Stimulated activated CD4-positive, alpha-beta T cell treated with anti-CD3 and anti-CD28 coated beads, Interleukin-4, amount 100 ng/mL, for 1 hour (primary cell): ENCODE measurements around the gene HGD.
"Not testable (repeated sequence)": the region's sequence is repeated elsewhere in the genome, so short reads cannot be mapped to it uniquely, and the experiment has no call there.

Experiments
- DNase-seq: peaks from one replicate; pipeline ENCODE4 v3.0.0-alpha.2; 2020

Gene HGD

DNA sequence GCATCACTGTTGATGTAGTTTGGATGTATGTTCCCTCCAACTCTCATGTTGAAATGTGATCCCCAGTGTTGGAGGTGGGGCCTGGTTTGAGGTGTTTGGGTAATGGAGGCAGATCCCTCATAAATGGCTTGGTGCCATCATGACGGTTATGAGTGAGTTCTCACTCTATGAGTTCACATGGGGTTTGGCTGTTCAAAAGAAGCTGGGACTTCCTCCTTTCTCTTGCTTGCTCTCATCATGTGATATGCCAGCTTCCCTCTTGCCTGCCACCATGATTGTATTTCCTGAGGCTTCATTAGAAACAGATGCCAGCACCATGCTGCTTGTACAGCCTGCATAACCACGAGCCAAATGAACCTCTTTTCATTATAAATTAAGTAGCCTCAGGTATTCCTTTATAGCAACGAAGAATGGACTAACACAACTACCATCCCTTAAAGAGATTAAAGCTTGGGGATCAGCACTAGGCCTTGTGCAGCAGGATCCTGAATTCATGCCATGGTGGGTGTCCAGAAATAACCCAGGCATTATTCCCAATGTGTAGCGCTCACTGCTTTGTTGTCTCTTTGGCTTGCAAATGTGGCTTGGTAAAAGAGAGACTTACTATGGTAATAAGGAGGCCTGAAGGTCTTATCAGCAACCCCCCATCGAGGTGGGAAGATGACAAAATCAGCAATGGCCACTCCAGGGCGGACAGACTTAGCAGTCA, 44.0 kb downstream of the HGD start:
- no peak for DNase-seq

- no peak for DNase-seq
Measured at GRCh38 chr3:120636795-120637401, 45.1 kb downstream of the HGD start.

GRCh38 chr3:120634539-120634938, 47.5 kb downstream of the HGD start:
- DNase-seq: no peak

- no peak for DNase-seq
Measured at GRCh38 chr3:120625159-120625586, 56.9 kb downstream of the HGD start.

GRCh38 chr3:120623727-120624093, 58.3 kb downstream of the HGD start:
- no peak for DNase-seq

DNA sequence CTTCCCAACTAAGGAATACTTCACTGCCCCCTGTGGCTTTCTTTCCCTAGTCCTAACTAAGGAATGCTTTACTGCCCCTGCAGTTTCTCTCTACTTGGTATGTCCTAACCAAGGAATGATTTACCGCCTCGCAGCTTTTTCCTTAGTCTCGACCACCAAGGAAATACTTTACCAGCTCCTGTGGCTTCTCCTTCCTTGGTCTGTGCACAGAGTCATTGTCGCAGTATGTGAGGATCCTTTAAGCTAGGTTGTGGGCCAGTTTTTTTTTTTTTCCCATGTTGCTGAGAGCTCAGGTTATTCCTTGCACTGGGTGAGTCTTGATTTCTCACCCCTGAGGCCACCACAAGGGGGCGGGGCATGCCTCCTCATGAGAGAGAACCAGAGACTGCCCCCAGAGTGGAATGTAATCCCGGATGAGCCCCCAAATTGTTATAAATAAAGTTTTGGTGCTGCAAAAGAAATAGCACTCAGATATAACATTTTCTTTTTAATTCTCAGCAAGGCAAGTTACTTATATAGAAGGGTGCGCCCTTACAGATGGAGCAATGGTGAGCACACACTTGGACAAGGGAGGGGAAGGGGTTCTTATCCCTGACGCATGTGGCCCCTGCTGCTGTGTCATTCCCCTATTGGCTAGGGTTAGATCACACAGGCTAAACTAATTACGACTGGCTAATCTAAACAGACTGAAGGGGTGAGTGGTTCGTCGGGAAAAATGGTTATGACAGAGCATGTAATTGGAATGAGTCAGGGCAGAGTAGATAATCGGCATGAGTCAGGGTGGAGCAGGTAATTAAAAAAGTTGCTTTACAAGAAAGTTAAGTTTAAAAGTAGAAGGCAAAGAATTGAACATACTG, 58.9 kb downstream of the HGD start:
- no peak for DNase-seq

DNA sequence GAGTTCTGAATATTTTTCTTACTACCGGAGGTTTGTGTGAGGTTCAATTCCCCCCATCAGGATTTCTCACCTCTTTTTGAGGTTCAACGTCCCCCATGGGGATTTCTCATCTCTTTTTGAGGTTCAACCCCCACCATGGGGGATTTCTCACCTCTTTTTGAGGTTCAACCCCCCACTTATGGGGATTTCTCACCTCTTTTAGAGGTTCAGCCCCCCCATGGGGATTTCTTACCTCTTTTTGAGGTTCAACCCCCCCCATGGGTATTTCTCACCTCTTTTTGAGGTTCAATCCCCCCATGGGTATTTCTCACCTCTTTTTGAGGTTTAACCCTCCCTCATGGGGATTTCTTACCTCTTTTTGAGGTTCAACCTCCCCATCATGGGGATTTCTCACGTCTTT, 59.6 kb downstream of the HGD start:
- no peak for DNase-seq

DNA sequence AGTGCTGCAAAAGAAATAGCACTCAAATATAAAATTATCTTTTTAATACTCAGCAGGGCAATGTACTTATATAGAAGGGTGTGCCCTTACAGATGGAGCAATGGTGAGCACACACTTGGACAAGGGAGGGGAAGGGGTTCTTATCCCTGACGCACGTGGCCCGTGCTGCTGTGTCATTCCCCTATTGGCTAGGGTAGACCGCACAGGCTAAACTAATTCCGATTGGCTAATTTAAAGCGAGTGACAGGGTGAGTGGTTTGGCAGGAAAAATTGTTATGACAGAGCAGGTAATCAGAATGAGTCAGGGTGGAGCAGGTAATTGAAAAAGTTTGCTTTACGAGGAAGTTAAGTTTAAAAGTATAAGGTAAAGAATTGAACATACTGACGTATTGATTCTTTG, 65.3 kb downstream of the HGD start:
- not testable (repeated sequence) for DNase-seq

GRCh38 chr3:120615847-120616609, 66.0 kb downstream of the HGD start:
- no peak for DNase-seq

DNA sequence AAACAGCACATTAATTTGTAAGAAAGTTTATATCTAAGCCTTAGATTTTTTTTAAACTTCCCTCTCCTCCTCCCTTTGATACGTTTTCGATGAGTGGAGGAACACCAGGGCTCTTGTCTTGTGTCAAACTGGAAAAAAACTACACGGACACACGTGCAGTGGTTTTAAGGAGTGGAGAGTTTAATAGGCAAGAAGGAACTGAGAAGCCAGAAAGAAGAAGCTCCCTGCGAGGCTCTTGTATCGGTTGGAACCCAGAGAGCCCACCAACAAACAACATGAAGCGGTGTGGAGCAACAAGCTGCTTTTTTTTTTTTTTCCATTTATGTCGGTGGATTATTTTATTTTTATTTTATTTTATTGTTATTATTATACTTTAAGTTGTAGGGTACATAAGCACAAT, 67.3 kb downstream of the HGD start:
- DNase-seq: no peak

DNA sequence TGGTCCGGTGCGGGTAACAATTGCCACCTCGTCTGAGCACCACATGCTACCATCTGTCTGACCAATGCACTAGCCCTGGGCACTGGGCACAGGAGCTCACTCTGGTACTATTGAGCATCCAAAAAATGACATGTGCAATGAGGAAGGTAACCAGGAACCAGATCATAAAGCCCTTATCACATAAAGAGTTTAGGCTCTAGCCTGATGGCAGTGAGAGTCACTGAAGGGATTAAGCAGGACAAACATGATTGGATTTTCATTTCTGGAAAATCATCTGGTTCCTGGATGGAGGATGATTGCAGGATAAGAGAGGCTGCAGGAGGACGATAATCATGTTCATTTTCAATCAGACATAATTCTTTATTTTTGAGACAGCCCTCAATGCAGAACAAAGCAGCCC, 73.5 kb downstream of the HGD start:
- no peak for DNase-seq

DNA sequence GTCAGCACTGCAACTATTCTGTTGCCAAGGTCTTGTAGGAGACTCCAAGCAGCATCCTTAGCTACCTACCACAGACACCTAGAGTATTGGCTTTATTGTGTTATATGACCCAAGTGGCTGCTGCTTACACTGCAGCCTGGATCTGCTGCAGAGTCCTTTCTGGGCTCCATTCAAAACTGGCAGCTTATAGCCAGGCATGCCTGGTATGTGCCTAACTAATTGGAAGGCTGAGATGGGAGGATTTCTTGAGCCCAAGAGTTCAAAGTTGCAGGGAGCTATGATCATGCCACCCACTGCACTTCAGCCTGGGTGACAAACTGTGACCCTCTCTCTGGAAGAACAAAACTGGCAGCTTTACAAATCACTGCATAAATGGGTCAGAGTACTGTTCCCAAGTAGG, 77.3 kb downstream of the HGD start:
- DNase-seq: no peak

- no peak for DNase-seq
Measured at GRCh38 chr3:120604382-120604781, 77.7 kb downstream of the HGD start.

DNA sequence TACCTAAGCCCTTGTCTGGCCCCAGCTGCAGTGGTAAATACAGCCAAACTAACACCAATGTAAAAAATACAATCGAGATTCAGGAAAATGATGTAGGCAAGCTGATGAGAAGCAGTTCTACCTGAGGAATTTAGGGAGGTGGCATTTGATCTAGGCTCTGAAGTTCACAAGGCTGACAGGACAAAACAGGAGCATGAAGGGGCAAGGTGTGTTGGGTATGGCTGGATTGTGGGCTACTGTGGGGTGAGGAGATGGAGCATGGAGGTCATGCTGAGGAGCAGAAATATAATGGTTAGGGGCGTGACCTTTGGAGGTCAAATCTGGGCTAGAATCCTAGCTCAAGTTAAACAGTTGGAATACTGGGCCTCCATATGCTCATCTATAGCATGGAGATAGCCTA, 79.4 kb downstream of the HGD start:
- no peak for DNase-seq

DNA sequence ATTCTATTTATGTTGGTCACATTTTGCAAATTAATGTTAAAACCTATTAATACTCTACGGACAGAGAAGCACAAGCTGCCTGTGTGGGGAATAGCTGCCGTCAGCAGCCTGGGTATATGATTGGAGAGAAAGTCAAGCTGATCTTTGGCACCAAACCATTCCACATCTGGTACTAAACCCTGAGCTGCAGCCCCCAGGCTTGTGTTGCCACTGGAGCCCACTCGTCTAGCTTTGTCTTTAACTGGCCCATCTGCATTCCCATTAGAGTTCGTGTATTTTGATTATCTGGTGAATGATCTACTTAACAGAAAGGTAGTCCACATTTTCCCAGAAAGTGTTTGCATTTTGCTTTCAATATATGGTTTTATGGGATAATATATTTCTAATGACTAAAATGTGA, 80.5 kb downstream of the HGD start:
- no peak for DNase-seq

DNA sequence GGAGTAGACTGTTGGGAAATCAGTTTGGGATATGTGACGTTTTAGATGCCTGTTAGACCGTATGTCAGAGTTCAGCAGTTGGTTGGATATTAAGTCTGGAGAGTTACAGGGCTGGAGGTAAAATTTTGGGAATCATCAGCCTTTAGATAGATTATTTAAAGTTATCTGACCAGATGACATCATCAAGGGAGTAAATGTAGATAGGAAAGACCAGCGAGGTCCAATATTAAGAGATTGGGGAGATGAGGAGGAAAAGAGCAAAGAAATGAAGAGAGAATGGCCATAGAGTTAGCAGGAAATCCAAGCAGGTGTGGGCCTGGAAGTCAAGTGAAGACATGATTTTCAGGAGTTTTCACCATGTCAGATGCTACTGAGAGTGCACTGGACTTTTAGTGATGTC, 82.8 kb downstream of the HGD start:
- DNase-seq: no peak

- no peak for DNase-seq
Measured at GRCh38 chr3:120597445-120598049, 84.5 kb downstream of the HGD start.

DNA sequence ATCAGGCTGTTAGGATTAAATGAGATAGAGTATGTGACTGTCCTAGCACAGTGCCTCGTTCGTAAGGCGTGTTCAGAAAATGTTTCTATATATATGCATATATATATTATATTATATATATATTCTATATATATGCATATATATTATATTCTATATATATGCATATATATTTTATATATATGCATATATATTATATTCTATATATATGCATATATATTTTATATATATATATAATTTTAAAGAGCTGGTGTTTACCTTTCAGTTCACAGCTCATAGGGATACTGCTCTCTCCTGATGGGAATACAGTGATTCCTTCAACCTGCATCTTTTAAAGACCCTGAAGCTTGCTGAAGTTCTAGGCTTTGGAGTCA, 85.2 kb downstream of the HGD start:
- no peak for DNase-seq

DNA sequence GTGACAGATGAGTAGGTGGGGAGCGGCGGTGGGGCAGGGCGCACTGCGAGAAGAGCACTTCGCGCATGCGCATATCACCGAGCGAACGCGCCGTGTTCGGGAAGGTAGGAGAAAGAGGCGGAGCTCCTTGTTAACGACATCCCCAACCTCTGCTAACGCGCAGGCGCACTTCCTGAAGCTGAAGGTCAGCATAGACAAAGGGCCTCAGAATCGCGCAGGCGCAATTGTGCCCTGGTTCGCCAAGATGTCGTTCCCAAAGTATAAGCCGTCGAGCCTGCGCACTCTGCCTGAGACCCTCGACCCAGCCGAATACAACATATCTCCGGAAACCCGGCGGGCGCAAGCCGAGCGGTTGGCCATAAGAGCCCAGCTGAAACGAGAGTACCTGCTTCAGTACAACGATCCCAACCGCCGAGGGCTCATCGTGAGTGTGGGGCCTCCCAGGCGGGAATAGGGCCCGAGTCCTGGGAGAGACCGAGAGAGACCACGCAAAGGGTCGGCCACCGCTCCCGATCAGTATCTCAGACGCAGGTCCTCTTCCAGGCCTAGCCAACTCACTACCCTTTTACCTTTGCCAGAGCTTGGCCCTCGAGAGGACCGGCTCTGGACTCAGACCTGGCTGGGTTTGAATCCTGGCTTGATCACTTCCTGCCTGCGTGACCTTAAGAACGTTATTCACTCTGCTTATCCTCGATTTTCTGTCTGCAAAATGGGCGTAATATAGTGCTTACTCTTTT, 85.8 kb downstream of the HGD start, which contains the start of gene NDUFB4:
Gene NDUFB4 (plus strand): TSS at position 221 of the 737 bp plus-strand sequence. CDS start 24 bp downstream, at position 245.
- peak; percentile 96 for DNase-seq

DNA sequence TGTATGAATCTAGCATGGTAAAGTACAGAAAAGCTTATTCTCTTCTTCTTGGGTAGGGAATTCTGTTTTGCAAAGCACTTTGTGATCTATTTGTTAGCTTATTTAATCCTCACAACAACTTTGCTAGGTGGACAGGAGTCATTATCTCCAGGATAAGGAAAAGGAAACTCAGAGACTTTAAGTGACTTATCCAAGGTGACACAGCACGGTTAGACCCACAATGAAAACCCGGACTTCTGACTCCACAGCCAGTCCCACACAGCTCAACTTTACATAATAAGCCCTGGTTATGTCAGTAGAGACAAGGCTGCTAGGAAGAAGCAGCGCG, 86.3 kb downstream of the HGD start:
- DNase-seq: no peak

DNA sequence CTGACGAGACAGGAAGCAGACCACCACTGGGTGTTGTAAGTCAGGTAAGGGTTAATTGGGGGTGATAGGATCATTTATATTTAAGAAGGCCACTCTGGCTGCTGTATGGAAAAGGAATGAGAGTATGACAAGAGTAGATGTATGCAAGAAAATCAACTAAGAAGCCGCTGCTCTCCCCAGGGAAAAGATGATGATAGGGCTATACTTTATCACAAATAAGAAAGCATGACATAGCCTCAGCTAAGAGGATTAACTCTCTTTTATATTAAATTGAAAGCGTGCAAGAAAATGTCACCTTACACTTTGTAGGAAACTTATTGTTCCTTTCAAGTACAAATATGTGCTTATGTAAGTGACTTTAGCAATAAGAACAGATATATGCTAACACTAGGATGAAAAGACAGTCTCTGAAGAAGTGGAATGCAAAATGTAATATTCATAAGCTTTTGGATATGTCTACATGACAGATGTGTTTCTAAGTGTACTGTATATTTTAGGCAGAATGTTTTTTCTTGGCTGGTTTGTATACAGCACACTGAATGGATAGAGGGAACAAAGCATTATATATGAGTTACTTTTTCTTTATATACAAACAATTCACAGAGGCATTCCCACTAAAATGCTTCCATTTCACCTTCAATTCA, 94.6 kb downstream of the HGD start:
- no peak for DNase-seq
